Suprapubic skin (tissue), 3 donors: ENCODE measurements around the gene NHEJ1.

Experiments
- CTCF ChIP-seq, 2 donors: fragments of 200-600 bp in 1 of 2; fragments of 450-650 bp in 1 of 2; sonication (generic) in 1 of 2; IDR thresholded peaks; one replicate each; pipeline ENCODE4 v1.5.1; 2016 to 2019; ENCODE audit warnings: antibody characterized with exemption in 2 of 2, mild to moderate bottlenecking in 1 of 2, moderate library complexity in 1 of 2
- EP300 ChIP-seq: sonication (generic); formaldehyde crosslinking; IDR thresholded peaks from one replicate; pipeline ENCODE4 v1.6.1; 2017; ENCODE audit warnings: antibody characterized with exemption
- POLR2A ChIP-seq, 2 donors: fragments of 450-650 bp; IDR thresholded peaks; one replicate each; pipeline ENCODE4 v1.6.1; 2017; ENCODE audit warnings: antibody characterized with exemption in 2 of 2, mild to moderate bottlenecking in 2 of 2, moderate library complexity in 2 of 2

GRCh38 chr2:219038600-219038999 is 122.0 kb downstream of the NHEJ1 start:
- TF ChIP-seq POLR2A (IDR thresholded peaks at IDR 0.05), result no peak
- no peak for TF ChIP-seq CTCF (IDR thresholded peaks at IDR 0.05)
- no peak for TF ChIP-seq EP300
